22Rv1 (cell line): ENCODE measurements around the gene HP.

Experiments
- CTCF ChIP-seq: fragments of 450-650 bp; IDR thresholded peaks from 2 replicates; pipeline ENCODE4 v1.5.1; 2017; ENCODE audit warnings: mild to moderate bottlenecking
- ZFX ChIP-seq: fragments of 450-650 bp; IDR thresholded peaks from 2 replicates; pipeline ENCODE4 v1.6.1; 2017; ENCODE audit warnings: antibody characterized with exemption, borderline replicate concordance

- TF ChIP-seq CTCF (no peak), ZFX (no peak)
These were observed 1.6 kb downstream of the HP start for GRCh38 chr16:72055911-72056310.
